Effector CD8-positive, alpha-beta T cell (primary cell): Measurements from ENCODE around the gene MYH15.
"Not testable (repeated sequence)": the region's sequence is repeated elsewhere in the genome, so short reads cannot be mapped to it uniquely, and the experiment has no call there.

Source experiments
- DNase-seq: peaks from one replicate; lab custom pipeline; 2025; lab: John Stamatoyannopoulos, UW

The MYH15 gene

GRCh38 chr3:108388136-108389132, 122.0 kb downstream of the MYH15 start:
- no peak for DNase-seq

- DNase-seq: no peak
Measured at GRCh38 chr3:108387063-108387462, 123.3 kb downstream of the MYH15 start.

- DNase-seq: no peak
Measured at GRCh38 chr3:108383306-108383705, 127.1 kb downstream of the MYH15 start.

- DNase-seq: no peak
Measured at GRCh38 chr3:108381529-108382140, 128.8 kb downstream of the MYH15 start.

- no peak for DNase-seq
Measured at GRCh38 chr3:108380128-108380795, 130.1 kb downstream of the MYH15 start.

GRCh38 chr3:108378952-108379342, 131.4 kb downstream of the MYH15 start:
- DNase-seq: not testable (repeated sequence)

GRCh38 chr3:108378153-108378951, 132.0 kb downstream of the MYH15 start:
- no peak for DNase-seq

GRCh38 chr3:108377384-108377783, 133.0 kb downstream of the MYH15 start:
- no peak for DNase-seq

GRCh38 chr3:108376026-108376425, 134.4 kb downstream of the MYH15 start:
- DNase-seq: no peak

- DNase-seq: no peak
Measured at GRCh38 chr3:108359011-108359410, 151.4 kb downstream of the MYH15 start.

- no peak for DNase-seq
Measured at GRCh38 chr3:108357042-108357441, 153.4 kb downstream of the MYH15 start.

- DNase-seq: no peak
Measured at GRCh38 chr3:108354562-108354961, 155.8 kb downstream of the MYH15 start.

- DNase-seq: no peak
Measured at GRCh38 chr3:108352176-108352575, 158.2 kb downstream of the MYH15 start.

GRCh38 chr3:108346301-108347227, 163.8 kb downstream of the MYH15 start:
- no peak for DNase-seq

- no peak for DNase-seq
Measured at GRCh38 chr3:108345492-108346205, 164.7 kb downstream of the MYH15 start.

GRCh38 chr3:108343491-108343890, 166.9 kb downstream of the MYH15 start:
- no peak for DNase-seq

GRCh38 chr3:108342837-108343486, 167.4 kb downstream of the MYH15 start:
- no peak for DNase-seq

GRCh38 chr3:108341911-108342310, 168.5 kb downstream of the MYH15 start:
- no peak for DNase-seq

GRCh38 chr3:108338901-108339545, 171.4 kb downstream of the MYH15 start:
- DNase-seq: no peak
